ENCODE results near the gene FGF1. TPM values are rescaled to one million over a fixed set of nuclear protein-coding genes. Genes with fewer than 3 reads are reported as not detected.

The FGF1 gene
- total RNA-seq, 2 donors from 2014 or later, result 0.77 TPM; not detected in 1

DNA sequence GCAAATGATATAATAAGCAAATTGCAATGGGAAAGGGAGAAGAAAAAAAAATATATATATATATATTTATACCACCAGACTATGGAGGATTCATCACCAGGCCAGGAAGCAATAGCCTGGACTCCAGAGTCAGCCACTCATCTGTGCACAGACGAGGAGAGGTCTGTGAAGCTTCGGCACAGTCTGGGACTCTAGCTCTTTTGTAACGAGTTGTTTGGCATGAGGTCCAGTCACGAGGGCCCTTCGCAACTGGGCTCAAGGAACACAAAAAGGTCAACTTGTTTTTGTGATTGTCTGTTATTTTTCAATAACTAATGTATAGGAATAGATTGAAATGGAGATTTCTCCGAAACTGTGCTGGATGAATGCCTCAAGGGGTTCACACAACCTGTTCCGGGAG is 14.7 kb upstream of the FGF1 start:
- no peak overlapping the region for H3K27ac ChIP-seq (ENCODE audit: low read depth, low read length)
- H3K4me3 ChIP-seq (ENCODE audit: low read length), result no peak overlapping the region
- peak; percentile 23 for DNase-seq
- H3K36me3 ChIP-seq (ENCODE audit: control insufficient read depth, insufficient read depth, low read length), result no peaks in the 10 kb centered on the region
- Mint-ChIP-seq H3K27me3 (ENCODE audit: insufficient read depth) (no peaks in the 10 kb centered on the region), H3K9me3 (peaks cover 3% of the 10 kb centered on the region), H3K4me1 (peaks cover 28% of the 10 kb centered on the region), H3K36me3 (ENCODE audit: low read depth) (no peaks in the 10 kb centered on the region), H3K4me3 (no peak overlapping the region), H3K27ac (no peak overlapping the region)
- WGBS, 2 experiments (ENCODE audit: insufficient coverage in 1 of 2, insufficient read length in 1 of 2), result 83 to 91% methylated on average over 1 to 7 of the region's 7 CpGs
- H3K27me3 ChIP-seq (ENCODE audit: control insufficient read depth, insufficient read depth, low read length, poor library complexity, severe bottlenecking), result no peaks in the 10 kb centered on the region
- TF ChIP-seq, protein P1, sequence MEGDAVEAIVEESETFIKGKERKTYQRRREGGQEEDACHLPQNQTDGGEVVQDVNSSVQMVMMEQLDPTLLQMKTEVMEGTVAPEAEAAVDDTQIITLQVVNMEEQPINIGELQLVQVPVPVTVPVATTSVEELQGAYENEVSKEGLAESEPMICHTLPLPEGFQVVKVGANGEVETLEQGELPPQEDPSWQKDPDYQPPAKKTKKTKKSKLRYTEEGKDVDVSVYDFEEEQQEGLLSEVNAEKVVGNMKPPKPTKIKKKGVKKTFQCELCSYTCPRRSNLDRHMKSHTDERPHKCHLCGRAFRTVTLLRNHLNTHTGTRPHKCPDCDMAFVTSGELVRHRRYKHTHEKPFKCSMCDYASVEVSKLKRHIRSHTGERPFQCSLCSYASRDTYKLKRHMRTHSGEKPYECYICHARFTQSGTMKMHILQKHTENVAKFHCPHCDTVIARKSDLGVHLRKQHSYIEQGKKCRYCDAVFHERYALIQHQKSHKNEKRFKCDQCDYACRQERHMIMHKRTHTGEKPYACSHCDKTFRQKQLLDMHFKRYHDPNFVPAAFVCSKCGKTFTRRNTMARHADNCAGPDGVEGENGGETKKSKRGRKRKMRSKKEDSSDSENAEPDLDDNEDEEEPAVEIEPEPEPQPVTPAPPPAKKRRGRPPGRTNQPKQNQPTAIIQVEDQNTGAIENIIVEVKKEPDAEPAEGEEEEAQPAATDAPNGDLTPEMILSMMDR (conservative IDR thresholded peaks at IDR 0.05), result no peak
- H3K9me3 ChIP-seq (ENCODE audit: control insufficient read depth, low read length), result no peaks in the 10 kb centered on the region
- no peaks in the 10 kb centered on the region for H3K4me1 ChIP-seq (ENCODE audit: control insufficient read depth, insufficient read depth, low read length)
- no peak overlapping the region for H3K9ac ChIP-seq (ENCODE audit: extremely low read depth, low read length, poor library complexity, severe bottlenecking)

- H3K9ac ChIP-seq (ENCODE audit: extremely low read depth, low read length, poor library complexity, severe bottlenecking), result no peak overlapping the region
- 18 to 20% methylated on average over 3 of the region's 3 CpGs for WGBS, 2 experiments (ENCODE audit: insufficient coverage in 1 of 2, insufficient read length in 1 of 2)
- no peak overlapping the region for H3K27ac Mint-ChIP-seq
These were observed 13.4 kb upstream of the FGF1 start for GRCh38 chr5:142699184-142699720.

GRCh38 chr5:142698447-142699183 is 12.7 kb upstream of the FGF1 start:
- TF ChIP-seq, protein P1 (conservative IDR thresholded peaks at IDR 0.05), result no peak
- Mint-ChIP-seq H3K4me3 (no peak overlapping the region), H3K27ac (no peak overlapping the region), H3K4me1 (peaks cover 32% of the 10 kb centered on the region), H3K27me3 (ENCODE audit: insufficient read depth) (no peaks in the 10 kb centered on the region), H3K9me3 (no peaks in the 10 kb centered on the region), H3K36me3 (ENCODE audit: low read depth) (no peaks in the 10 kb centered on the region)
- Histone ChIP-seq H3K27me3 (ENCODE audit: control insufficient read depth, insufficient read depth, low read length, poor library complexity, severe bottlenecking) (no peaks in the 10 kb centered on the region), H3K4me1 (ENCODE audit: control insufficient read depth, insufficient read depth, low read length) (no peaks in the 10 kb centered on the region), H3K27ac (ENCODE audit: low read depth, low read length) (no peak overlapping the region), H3K4me3 (ENCODE audit: low read length) (no peak overlapping the region), H3K36me3 (ENCODE audit: control insufficient read depth, insufficient read depth, low read length) (no peaks in the 10 kb centered on the region), H3K9ac (ENCODE audit: extremely low read depth, low read length, poor library complexity, severe bottlenecking) (no peak overlapping the region), H3K9me3 (ENCODE audit: control insufficient read depth, low read length) (no peaks in the 10 kb centered on the region)
- 66 to 67% methylated on average over 9 of the region's 9 CpGs for WGBS, 2 experiments (ENCODE audit: insufficient coverage in 1 of 2, insufficient read length in 1 of 2)
- peak; percentile 29 for DNase-seq

More at GRCh38 chr5:142699184-142699720, 13.4 kb upstream of the FGF1 start:
- no peaks in the 10 kb centered on the region for H3K9me3 Mint-ChIP-seq
- Histone ChIP-seq H3K27ac (ENCODE audit: low read depth, low read length) (no peak overlapping the region), H3K9me3 (ENCODE audit: control insufficient read depth, low read length) (no peaks in the 10 kb centered on the region), H3K36me3 (ENCODE audit: control insufficient read depth, insufficient read depth, low read length) (no peaks in the 10 kb centered on the region), H3K4me1 (ENCODE audit: control insufficient read depth, insufficient read depth, low read length) (no peaks in the 10 kb centered on the region), H3K27me3 (ENCODE audit: control insufficient read depth, insufficient read depth, low read length, poor library complexity, severe bottlenecking) (no peaks in the 10 kb centered on the region), H3K4me3 (ENCODE audit: low read length) (no peak overlapping the region)
- H3K4me1 Mint-ChIP-seq, result peaks cover 30% of the 10 kb centered on the region
- H3K4me3 Mint-ChIP-seq, result no peak overlapping the region
- DNase-seq, result peak; percentile 96
- no peaks in the 10 kb centered on the region for H3K36me3 Mint-ChIP-seq (ENCODE audit: low read depth)
- TF ChIP-seq, protein P1 (conservative IDR thresholded peaks at IDR 0.05), result peak; percentile 97
- H3K27me3 Mint-ChIP-seq (ENCODE audit: insufficient read depth), result no peaks in the 10 kb centered on the region
